OCI-LY1 (cell line): ENCODE measurements around the gene SEMA6D.

Source experiments
- CTCF ChIP-seq: fragments of 200-600 bp; sonication (generic), shearing (Covaris generic); IDR thresholded peaks from 2 replicates; pipeline ENCODE4 v1.5.1; 2017; ENCODE audit warnings: mild to moderate bottlenecking, antibody characterized with exemption, low read length, moderate library complexity, mixed read lengths
- EZH2 ChIP-seq: fragments of 200-600 bp; sonication (generic), shearing (Covaris generic); IDR thresholded peaks from 2 replicates; pipeline ENCODE4 v1.8.0; 2017; ENCODE audit warnings: borderline replicate concordance, mixed run types, mild to moderate bottlenecking, antibody characterized with exemption, low read length, moderate library complexity, mixed read lengths

GRCh38 chr15:47741907-47742306, 24.6 kb downstream of the SEMA6D start:
- TF ChIP-seq CTCF (no peak), EZH2 (no peak)
